Heart left ventricle (tissue), 13 donors: ENCODE results near the gene ELOVL5.

Experiments
- CTCF ChIP-seq, 12 donors: fragments of 200-600 bp; sonication (generic) in 4 of 12; IDR thresholded peaks; one replicate each; pipeline versions ENCODE4 v1.5.0 to v1.8.0; 2018 to 2022; ENCODE audit warnings: antibody characterized with exemption in 12 of 12, mild to moderate bottlenecking in 5 of 12
- POLR2A ChIP-seq, 2 donors: fragments of 450-650 bp; IDR thresholded peaks; one replicate each; pipeline ENCODE4 v1.6.1; 2017; ENCODE audit warnings: antibody characterized with exemption in 2 of 2, mild to moderate bottlenecking in 2 of 2, moderate library complexity in 2 of 2
- donor health status: ischemic (EF 13 %, LVEDD 7.1; RV severe dilation, severe dysfunction).
- donor health status: DM: no; HTN: yes; CAD: no.
- donor health status: DM: no; HTN: no; CAD: no.
- donor health status: ischemic (EF 25% LVEDD 6.9; RV normal size, moderate dysfunction).
- donor health status: ischemic (EF 25% LVEDD 5.7; RV mildly dilated, moderate dysfunction).
- donor health status: ischemic (EF 35%, LVEDD 5.7; RV mildly dilated, moderate dysfunction).
- donor health status: nonischemic (EF 11% LVEDD 7.7; RV severe dilation, severe dysfunction).
- donor health status: DM: yes; HTN: yes; CAD: no.
- donor health status: PGD.
- donor health status: ischemic (EF 29% LVEDD 5.4; RV normal size, mild dysfunction).
- donor health status: nonischemic (EF 23%, LVEDD 6.1; RV moderate dilation, normal function).

- TF ChIP-seq CTCF (IDR thresholded peaks at IDR 0.05) (no peak), POLR2A (IDR thresholded peaks at IDR 0.05) (no peak)
Measured at GRCh38 chr6:53315086-53315724, 33.5 kb downstream of the ELOVL5 start.
